GM12874 (cell line): ENCODE data around the gene SETBP1.

Experiments used
- CTCF ChIP-seq: IDR thresholded peaks from 2 replicates; pipeline ENCODE4 v1.5.1; 2011; ENCODE audit warnings: low read depth, mild to moderate bottlenecking, control low read depth, low read length, moderate library complexity; ENCODE audit not compliant: insufficient read depth

SETBP1 gene

GRCh38 chr18:44884431-44884830 is 203.7 kb downstream of the SETBP1 start:
- TF ChIP-seq CTCF, result no peak

GRCh38 chr18:44885507-44885906 is 204.8 kb downstream of the SETBP1 start:
- no peak for TF ChIP-seq CTCF

GRCh38 chr18:44887227-44887631 is 206.5 kb downstream of the SETBP1 start:
- TF ChIP-seq CTCF, result no peak

GRCh38 chr18:44889111-44889510 is 208.4 kb downstream of the SETBP1 start:
- no peak for TF ChIP-seq CTCF

GRCh38 chr18:44893045-44893706 is 212.5 kb downstream of the SETBP1 start:
- no peak for TF ChIP-seq CTCF

GRCh38 chr18:44893966-44894365 is 213.3 kb downstream of the SETBP1 start:
- TF ChIP-seq CTCF, result no peak

GRCh38 chr18:44895176-44895798 is 214.6 kb downstream of the SETBP1 start:
- TF ChIP-seq CTCF, result no peak
